SU-DHL-6 (cell line): ENCODE measurements around the gene KLHL17.

Experiments
- H2AFZ ChIP-seq: fragments of 200-600 bp; sonication (generic); 2 replicates; pipeline ENCODE4 v1.6.1; 2014; ENCODE audit warnings: low read depth, mild to moderate bottlenecking, moderate library complexity, mixed read lengths, antibody characterized with exemption, low read length; ENCODE audit not compliant: severe bottlenecking
- H3F3A ChIP-seq: fragments of 200-600 bp; shearing (Covaris generic); 2 replicates; pipeline ENCODE4 v1.6.0; 2016; ENCODE audit warnings: antibody characterized with exemption, mild to moderate bottlenecking; ENCODE audit not compliant: insufficient read depth
- H3K27ac ChIP-seq: fragments of 200-600 bp; sonication (generic); 2 replicates; pipeline ENCODE4 v1.5.1; 2016; ENCODE audit warnings: low read depth, mild to moderate bottlenecking, low read length, moderate library complexity, mixed read lengths
- H3K27me3 ChIP-seq: fragments of 200-600 bp; sonication (generic), shearing (Covaris generic); 2 replicates; pipeline ENCODE4 v1.6.0; 2014; ENCODE audit warnings: mild to moderate bottlenecking, low read length
- H3K36me3 ChIP-seq: fragments of 200-600 bp; sonication (generic); 2 replicates; pipeline ENCODE4 v1.6.1; 2014; ENCODE audit warnings: mild to moderate bottlenecking, low read length, mixed read lengths
- H3K4me2 ChIP-seq: fragments of 300-600, 200-600 bp; shearing (Covaris generic), sonication (generic); 2 replicates; pipeline ENCODE4 v1.6.0; 2014; ENCODE audit warnings: low read length, low read depth, mild to moderate bottlenecking; ENCODE audit not compliant: poor library complexity, severe bottlenecking
- H3K4me3 ChIP-seq: fragments of 200-600 bp; sonication (generic); 2 replicates; pipeline ENCODE4 v1.5.1; 2014; ENCODE audit warnings: antibody characterized with exemption, low read length, mild to moderate bottlenecking, mixed read lengths; ENCODE audit not compliant: insufficient read depth, poor library complexity, severe bottlenecking
- H3K79me2 ChIP-seq: fragments of 200-600 bp; sonication (generic); 2 replicates; pipeline ENCODE4 v1.6.1; 2014; ENCODE audit warnings: mild to moderate bottlenecking, low read length, moderate library complexity; ENCODE audit not compliant: insufficient read depth
- H3K9ac ChIP-seq: fragments of 200-600 bp; sonication (generic); 2 replicates; pipeline ENCODE4 v1.7.0; 2014; ENCODE audit warnings: mild to moderate bottlenecking, low read length
- H3K9me2 ChIP-seq: fragments of 200-600 bp; sonication (generic); replicated peaks from 2 replicates; pipeline ENCODE4 v1.6.1; 2014; ENCODE audit warnings: low read length; ENCODE audit not compliant: insufficient read depth
- H3K9me3 ChIP-seq: fragments of 200-600 bp; sonication (generic); 2 replicates; pipeline ENCODE4 v1.6.1; 2014; ENCODE audit warnings: low read length, mixed read lengths; ENCODE audit not compliant: insufficient read depth
- H4K20me1 ChIP-seq: fragments of 200-600 bp; sonication (generic); 2 replicates; pipeline ENCODE4 v1.6.1; 2014; ENCODE audit warnings: low read depth, mild to moderate bottlenecking, antibody characterized with exemption, low read length, moderate library complexity, mixed read lengths
- EZH2phosphoT487 ChIP-seq: fragments of 200-600 bp; sonication (generic), shearing (Covaris generic); conservative IDR thresholded peaks from 2 replicates; pipeline ENCODE4 v1.6.1; 2018; ENCODE audit warnings: mild to moderate bottlenecking, antibody characterized with exemption, low read length, moderate library complexity, mixed read lengths
- TF ChIP-seq, protein P1 (sequence below): fragments of 200-600 bp; sonication (generic); IDR thresholded peaks from one replicate; pipeline ENCODE4 v1.5.1; 2017; ENCODE audit warnings: antibody characterized with exemption, mild to moderate bottlenecking, low read length, moderate library complexity; ENCODE audit not compliant: insufficient read depth, poor library complexity, severe bottlenecking

KLHL17 gene

DNA sequence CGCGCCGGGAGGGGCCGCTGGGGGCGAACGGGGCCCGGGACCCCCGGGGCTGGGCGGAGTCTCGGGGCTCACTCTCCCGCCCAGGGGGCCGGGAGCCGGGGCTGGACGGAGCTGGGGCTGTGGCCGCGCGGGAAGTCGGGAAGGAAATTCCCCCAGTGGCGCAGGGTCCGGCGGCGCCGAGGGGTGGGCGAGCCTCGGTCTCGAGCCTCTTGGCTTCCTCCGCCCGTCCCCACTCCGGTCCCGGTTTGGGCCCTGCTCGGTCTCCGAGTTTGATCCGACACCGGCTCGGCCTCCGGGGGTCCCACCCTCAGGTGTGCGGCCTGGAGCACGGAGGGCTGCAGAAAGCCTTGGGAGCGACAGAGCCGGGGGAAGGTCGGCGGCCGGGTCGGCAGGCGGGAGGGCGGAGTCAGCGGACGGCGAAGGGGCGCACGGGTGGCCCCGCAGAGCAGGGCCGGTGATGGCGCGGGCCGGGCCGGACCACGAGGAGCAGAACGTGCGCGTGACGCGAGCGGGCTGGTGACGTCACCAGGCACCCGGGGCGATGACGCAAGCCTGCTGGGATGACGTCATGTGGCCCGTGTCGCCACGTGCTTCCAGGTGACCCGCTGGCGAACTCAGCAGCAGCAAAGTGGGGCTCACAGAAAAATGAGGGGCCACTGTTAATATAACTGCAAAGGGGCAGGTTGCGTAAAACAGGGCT is 40.1 kb downstream of the KLHL17 start:
- Histone ChIP-seq H3K4me3 (no peak overlapping the region), H3F3A (no peaks in the 10 kb centered on the region), H2AFZ (no peak overlapping the region), H4K20me1 (no peaks in the 10 kb centered on the region), H3K27ac (no peak overlapping the region), H3K4me2 (no peak overlapping the region), H3K9me2 (no peaks in the 10 kb centered on the region), H3K36me3 (no peaks in the 10 kb centered on the region), H3K9ac (no peak overlapping the region), H3K9me3 (no peaks in the 10 kb centered on the region), H3K79me2 (no peaks in the 10 kb centered on the region), H3K27me3 (no peaks in the 10 kb centered on the region)
- no peak for TF ChIP-seq EZH2phosphoT487
- TF ChIP-seq, protein P1, sequence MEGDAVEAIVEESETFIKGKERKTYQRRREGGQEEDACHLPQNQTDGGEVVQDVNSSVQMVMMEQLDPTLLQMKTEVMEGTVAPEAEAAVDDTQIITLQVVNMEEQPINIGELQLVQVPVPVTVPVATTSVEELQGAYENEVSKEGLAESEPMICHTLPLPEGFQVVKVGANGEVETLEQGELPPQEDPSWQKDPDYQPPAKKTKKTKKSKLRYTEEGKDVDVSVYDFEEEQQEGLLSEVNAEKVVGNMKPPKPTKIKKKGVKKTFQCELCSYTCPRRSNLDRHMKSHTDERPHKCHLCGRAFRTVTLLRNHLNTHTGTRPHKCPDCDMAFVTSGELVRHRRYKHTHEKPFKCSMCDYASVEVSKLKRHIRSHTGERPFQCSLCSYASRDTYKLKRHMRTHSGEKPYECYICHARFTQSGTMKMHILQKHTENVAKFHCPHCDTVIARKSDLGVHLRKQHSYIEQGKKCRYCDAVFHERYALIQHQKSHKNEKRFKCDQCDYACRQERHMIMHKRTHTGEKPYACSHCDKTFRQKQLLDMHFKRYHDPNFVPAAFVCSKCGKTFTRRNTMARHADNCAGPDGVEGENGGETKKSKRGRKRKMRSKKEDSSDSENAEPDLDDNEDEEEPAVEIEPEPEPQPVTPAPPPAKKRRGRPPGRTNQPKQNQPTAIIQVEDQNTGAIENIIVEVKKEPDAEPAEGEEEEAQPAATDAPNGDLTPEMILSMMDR: no peak

DNA sequence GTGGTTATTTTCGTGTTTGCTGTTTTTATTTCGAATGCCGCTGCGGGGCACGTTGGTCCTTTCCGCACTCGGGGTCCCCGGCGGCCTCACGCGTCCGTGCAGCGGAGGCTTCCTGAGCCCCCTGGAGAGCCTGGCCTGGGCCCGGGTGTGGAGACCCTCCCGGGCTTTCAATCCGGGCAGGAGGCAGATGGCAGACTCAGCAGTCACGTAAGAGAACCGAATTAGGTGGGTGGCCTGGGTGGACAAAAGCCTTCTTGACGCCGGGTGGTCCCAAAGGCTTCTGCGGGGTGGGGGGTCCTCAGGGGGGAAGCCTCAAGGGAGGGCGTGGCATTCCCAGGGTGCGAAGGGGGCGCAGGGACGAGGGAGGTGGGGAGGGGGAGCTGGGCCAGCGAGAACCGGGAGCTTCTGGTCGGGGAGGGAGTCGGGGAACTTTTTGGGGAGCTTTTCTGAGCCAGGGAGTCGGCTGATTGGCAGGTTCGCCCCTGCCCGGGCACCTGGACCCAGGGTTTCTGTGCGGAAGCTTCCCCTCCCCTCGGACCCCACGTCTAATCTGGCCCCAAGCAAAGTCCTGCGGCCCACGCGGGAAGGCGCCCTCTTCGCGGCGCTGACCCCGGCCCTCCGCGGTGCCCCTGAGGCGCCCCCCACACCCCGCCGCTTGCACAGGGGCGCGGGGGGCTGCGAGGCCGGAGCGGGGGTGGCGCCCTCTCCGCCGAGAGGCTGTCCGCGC is 40.8 kb downstream of the KLHL17 start:
- Histone ChIP-seq H3K27me3 (no peaks in the 10 kb centered on the region), H4K20me1 (no peaks in the 10 kb centered on the region), H3K79me2 (no peaks in the 10 kb centered on the region), H2AFZ (no peak overlapping the region), H3K9me3 (no peaks in the 10 kb centered on the region), H3K9ac (no peak overlapping the region), H3K4me2 (no peak overlapping the region), H3K27ac (no peak overlapping the region), H3F3A (no peaks in the 10 kb centered on the region), H3K9me2 (no peaks in the 10 kb centered on the region), H3K36me3 (no peaks in the 10 kb centered on the region), H3K4me3 (no peak overlapping the region)
- TF ChIP-seq EZH2phosphoT487: no peak
- TF ChIP-seq, protein P1: no peak

DNA sequence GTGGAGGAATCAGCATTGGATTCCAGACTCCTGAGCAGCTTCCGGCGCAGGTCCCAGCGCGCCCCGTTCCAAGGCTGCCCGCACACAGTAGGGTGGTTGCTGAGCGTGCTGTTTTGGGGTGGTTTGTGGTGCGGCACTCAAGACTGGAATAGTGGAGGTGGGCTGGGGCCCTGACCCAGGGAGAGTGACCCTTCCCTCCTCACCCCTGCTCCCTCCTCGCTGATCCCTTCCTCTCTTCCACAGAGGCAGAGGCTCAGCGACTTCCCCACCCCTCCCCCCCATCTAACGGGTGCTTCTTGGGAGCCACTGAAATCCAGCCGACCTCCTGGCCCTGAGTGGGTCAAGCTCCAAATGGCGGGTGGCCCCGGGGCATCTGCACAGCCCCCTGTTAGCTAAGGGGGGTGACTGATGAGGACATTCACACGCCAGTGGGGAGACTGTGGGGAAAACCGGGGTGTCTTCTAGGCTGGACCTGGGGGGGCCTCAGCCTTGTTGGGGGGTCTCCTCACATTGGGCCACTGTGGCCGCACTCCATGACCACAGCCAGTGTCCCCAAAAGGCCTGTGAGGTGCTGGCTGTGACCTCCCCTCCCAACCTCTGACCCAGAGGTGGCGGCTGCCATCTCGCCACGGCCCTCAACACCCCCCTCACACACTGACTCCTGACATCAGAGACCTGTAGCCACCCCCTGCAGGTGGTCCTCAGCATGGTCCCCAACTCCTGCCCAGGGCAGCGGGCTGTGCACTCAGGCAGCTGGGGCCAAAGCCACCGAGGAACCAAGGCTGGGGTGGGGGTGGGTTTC is 43.4 kb downstream of the KLHL17 start:
- H3K27me3 ChIP-seq: no peaks in the 10 kb centered on the region
- no peaks in the 10 kb centered on the region for H3K9me3 ChIP-seq
- no peaks in the 10 kb centered on the region for H3K36me3 ChIP-seq
- no peak overlapping the region for H3K4me3 ChIP-seq
- no peak for TF ChIP-seq EZH2phosphoT487
- TF ChIP-seq, protein P1: no peak
- no peaks in the 10 kb centered on the region for H3F3A ChIP-seq
- no peak overlapping the region for H3K4me2 ChIP-seq
- H3K9ac ChIP-seq: no peak overlapping the region
- no peaks in the 10 kb centered on the region for H3K79me2 ChIP-seq
- no peaks in the 10 kb centered on the region for H4K20me1 ChIP-seq
- no peak overlapping the region for H2AFZ ChIP-seq
- no peak overlapping the region for H3K27ac ChIP-seq
- no peaks in the 10 kb centered on the region for H3K9me2 ChIP-seq
